ENCODE results near the gene PCYOX1L. TPM values are rescaled to one million over a fixed set of nuclear protein-coding genes. Genes with fewer than 3 reads are reported as not detected.

PCYOX1L gene
- total and polyA plus RNA-seq, 2 donors, result 7.8 to 8.1 TPM

DNA sequence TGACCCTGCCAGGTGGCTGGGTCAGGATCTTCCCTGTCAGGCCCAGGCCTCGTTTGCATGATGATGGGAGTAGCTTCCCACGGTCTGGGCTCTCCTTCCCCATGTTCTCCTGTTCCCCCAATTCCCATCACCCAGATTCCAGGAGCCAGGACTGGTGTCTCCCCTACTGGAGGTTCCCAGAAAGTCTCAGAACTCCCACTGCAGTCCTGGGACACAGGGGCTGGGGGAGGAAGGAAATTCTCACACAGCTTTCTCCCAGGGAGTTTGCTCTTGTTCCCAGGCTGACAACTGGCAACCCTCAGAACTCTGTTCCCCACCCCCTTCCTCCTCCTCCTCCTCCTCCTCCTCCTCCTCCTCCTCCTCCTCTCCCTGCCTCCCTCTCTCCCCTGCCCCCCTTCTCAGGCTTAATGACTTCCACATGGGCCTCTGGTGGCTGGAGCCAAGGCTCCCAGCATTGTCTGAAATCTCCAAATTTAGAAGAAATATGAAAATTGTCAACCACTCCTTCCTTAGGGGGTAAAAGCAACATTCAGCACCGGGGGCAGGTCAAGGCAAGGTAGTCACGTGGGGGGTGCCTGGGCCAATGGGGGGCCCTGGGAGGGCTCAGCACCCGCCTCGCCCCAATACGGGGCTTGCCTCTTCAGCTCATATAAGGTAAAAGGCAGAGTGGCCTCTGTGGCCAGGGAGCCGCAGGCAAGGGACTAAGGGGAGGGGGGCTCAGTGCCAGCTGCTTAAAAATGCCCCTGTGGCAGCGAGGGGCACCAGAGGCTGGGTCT lies 48.5 kb downstream of the PCYOX1L start:
- WGBS, result 28% methylated on average over 9 of the region's 9 CpGs
- no peak for DNase-seq (ENCODE audit: extremely low spot score)
- H3K36me3 ChIP-seq (ENCODE audit: insufficient read depth), result no peaks in the 10 kb centered on the region

DNA sequence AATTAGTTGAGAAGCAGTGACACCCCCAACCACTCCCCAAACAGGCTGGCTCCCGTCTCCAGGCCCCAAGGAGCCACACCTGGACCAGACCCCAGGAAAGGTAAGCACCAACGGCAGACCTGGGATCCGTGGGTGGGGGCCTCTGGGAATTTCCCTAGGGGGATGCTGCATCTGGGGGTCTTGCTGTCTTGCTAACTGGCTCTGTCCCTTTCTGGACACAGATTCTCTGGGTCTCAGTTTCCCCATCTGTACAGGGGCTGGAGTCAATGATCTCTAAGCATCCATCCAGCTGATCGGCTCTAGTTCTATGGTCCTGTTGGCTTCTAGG lies 49.1 kb downstream of the PCYOX1L start:
- Histone ChIP-seq H3K4me1 (ENCODE audit: insufficient read depth) (no peaks in the 10 kb centered on the region), H3K4me3 (ENCODE audit: low read depth, low read length) (peak overlapping the region; percentile 63), H3K36me3 (ENCODE audit: insufficient read depth) (no peaks in the 10 kb centered on the region), H3K27ac (ENCODE audit: low read depth) (peak overlapping the region; percentile 88)
- no peak for DNase-seq (ENCODE audit: extremely low spot score)
- 20% methylated on average over 4 of the region's 4 CpGs for WGBS

More for the DNA sequence above, 48.5 kb downstream of the PCYOX1L start:
- peak overlapping the region; percentile 63 for H3K4me3 ChIP-seq (ENCODE audit: low read depth, low read length)
- H3K27ac ChIP-seq (ENCODE audit: low read depth), result peak overlapping the region; percentile 88
- H3K4me1 ChIP-seq (ENCODE audit: insufficient read depth), result no peaks in the 10 kb centered on the region

DNA sequence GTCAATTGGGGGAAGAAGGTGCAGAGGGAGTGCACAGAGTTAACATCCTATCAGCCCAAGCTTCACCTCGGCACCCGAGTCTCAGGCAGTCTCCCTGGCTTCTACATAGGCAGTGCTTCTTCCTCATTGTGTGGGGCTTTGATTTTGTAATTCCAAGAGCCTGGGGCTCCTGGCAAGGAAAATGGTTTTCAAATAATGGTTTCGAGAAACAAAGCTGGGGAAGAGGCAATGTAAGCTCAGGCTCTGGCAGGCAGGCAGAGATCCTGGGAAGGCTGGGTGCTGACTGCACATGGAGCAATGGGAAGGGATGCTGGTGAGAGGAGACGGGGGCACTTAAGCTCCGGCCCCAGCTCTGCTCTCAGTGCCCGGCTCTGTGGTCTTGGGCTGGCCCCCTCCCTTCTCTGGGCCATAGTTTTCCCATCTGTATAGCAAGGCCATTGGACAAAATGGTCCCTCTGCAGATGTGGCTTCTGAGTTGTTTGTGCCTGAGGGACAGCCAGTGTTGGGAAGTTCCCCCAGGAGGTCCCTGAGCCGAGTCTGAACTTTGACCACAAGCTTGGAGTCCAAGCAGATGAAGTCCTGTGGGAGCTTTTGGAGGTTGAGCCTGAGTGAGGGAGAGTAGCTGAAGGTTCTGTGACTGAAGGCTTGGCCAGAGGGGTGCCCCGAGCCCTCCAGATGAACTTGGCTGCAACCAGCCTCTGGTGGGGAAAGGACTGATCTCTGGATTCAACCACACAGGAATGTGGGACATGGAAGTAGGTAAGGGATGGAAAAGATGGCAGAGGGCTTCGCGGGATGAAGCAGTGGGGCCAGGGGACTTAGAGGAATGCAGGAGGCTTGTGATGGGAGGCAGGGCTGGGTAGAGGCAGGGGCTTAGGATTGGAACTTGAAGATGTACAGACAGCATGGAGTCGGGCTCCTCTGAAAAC lies 49.7 kb downstream of the PCYOX1L start:
- WGBS, result 26% methylated on average over 11 of the region's 11 CpGs
- Histone ChIP-seq H3K4me3 (ENCODE audit: low read depth, low read length) (peak overlapping the region; percentile 63), H3K36me3 (ENCODE audit: insufficient read depth) (no peaks in the 10 kb centered on the region), H3K4me1 (ENCODE audit: insufficient read depth) (no peaks in the 10 kb centered on the region), H3K27ac (ENCODE audit: low read depth) (peak overlapping the region; percentile 88)
- DNase-seq (ENCODE audit: extremely low spot score), result no peak

DNA sequence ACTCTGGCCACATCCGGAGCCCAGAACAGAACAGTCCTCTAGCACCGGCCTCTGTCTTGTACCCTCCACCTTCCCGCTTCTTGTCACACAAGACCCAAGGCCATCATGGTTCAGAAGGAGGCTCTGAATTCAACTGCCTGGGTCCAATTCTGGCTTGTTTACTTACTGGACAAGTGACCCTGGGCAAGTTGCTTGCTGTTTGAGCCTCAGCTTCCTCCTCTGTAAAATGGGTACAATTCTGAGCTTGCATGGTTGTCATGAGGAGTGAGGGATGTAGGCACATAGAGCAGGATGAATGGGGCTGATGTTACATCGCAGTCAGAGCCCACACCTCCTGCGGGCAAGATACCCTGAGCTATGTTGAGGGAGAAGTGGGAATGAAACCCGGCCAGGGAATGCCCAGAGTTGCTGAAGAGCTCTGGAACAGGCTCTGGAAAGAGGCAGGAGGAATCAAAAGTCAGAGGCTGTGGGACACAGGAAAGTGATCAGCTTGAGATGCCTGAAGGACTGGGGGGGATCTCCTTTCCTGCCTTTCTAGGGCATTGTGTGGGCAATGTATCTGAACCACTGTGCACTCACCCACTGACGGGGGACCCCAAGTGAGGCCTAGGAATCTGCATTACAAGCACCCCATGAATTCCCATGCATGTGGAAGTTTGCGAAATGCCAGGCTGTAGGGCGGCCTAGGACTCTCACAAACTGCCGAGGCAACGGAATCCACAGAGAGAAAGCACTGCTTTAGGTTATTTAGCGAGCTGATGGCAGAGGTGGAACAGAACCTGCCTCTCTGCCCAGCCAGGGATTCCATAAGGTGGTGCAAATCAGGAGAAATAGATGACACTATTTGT lies 50.6 kb downstream of the PCYOX1L start:
- Histone ChIP-seq H3K27ac (ENCODE audit: low read depth) (peak overlapping the region; percentile 88), H3K4me1 (ENCODE audit: insufficient read depth) (no peaks in the 10 kb centered on the region), H3K36me3 (ENCODE audit: insufficient read depth) (no peaks in the 10 kb centered on the region), H3K4me3 (ENCODE audit: low read depth, low read length) (peak overlapping the region; percentile 63)
- WGBS, result 34% methylated on average over 12 of the region's 12 CpGs
- DNase-seq (ENCODE audit: extremely low spot score), result no peak

- WGBS, result 33% methylated on average over 6 of the region's 6 CpGs
- Histone ChIP-seq H3K4me3 (ENCODE audit: low read depth, low read length) (peak overlapping the region; percentile 63), H3K36me3 (ENCODE audit: insufficient read depth) (no peaks in the 10 kb centered on the region), H3K27ac (ENCODE audit: low read depth) (peak overlapping the region; percentile 75), H3K4me1 (ENCODE audit: insufficient read depth) (no peaks in the 10 kb centered on the region)
- no peak for DNase-seq (ENCODE audit: extremely low spot score)
Measured at GRCh38 chr5:149409268-149409948, 51.6 kb downstream of the PCYOX1L start.

- Histone ChIP-seq H3K36me3 (ENCODE audit: insufficient read depth) (no peaks in the 10 kb centered on the region), H3K27ac (ENCODE audit: low read depth) (peak overlapping the region; percentile 75), H3K4me1 (ENCODE audit: insufficient read depth) (no peaks in the 10 kb centered on the region), H3K4me3 (ENCODE audit: low read depth, low read length) (peak overlapping the region; percentile 63)
- 32% methylated on average over 7 of the region's 7 CpGs for WGBS
- no peak for DNase-seq (ENCODE audit: extremely low spot score)
Measured at GRCh38 chr5:149410071-149410470, 52.2 kb downstream of the PCYOX1L start.

DNA sequence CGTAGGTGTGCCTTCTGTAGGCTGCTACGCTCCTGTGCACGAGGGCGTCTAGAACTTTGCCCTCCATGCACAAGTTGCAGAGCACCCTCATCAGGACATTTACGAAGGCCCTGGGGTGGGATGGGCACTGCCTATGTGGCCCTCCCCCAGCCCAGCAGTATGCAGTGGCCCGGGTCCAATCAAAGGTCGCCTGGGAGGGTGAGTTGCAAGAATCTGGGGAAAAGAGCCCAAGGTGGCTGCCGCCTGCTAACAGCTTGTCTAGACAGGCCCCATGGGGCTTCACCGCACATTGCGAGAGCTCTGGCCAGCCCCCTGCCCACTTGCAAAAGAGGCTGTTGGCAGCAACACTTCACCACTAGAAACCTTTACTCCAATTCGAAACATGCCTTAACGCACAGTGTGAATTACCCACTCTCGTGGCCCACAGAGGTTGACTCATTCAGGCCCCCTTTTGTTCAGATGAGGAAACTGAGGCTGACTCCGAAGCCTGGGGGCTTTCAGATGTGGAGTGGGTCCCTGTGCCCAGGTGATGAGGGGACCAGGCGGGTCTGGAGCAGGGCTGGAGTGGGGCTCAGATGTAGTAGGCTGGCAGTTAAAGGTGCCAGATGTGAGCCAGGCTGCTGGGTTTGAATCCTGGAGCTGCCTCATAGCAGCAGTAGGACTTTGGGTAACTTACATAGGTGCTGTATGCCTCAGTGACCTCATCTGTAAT lies 53.0 kb downstream of the PCYOX1L start:
- 35% methylated on average over 15 of the region's 15 CpGs for WGBS
- H3K4me3 ChIP-seq (ENCODE audit: low read depth, low read length), result peak overlapping the region; percentile 63
- no peaks in the 10 kb centered on the region for H3K4me1 ChIP-seq (ENCODE audit: insufficient read depth)
- H3K36me3 ChIP-seq (ENCODE audit: insufficient read depth), result no peaks in the 10 kb centered on the region
- peak overlapping the region; percentile 75 for H3K27ac ChIP-seq (ENCODE audit: low read depth)
- no peak for DNase-seq (ENCODE audit: extremely low spot score)

DNA sequence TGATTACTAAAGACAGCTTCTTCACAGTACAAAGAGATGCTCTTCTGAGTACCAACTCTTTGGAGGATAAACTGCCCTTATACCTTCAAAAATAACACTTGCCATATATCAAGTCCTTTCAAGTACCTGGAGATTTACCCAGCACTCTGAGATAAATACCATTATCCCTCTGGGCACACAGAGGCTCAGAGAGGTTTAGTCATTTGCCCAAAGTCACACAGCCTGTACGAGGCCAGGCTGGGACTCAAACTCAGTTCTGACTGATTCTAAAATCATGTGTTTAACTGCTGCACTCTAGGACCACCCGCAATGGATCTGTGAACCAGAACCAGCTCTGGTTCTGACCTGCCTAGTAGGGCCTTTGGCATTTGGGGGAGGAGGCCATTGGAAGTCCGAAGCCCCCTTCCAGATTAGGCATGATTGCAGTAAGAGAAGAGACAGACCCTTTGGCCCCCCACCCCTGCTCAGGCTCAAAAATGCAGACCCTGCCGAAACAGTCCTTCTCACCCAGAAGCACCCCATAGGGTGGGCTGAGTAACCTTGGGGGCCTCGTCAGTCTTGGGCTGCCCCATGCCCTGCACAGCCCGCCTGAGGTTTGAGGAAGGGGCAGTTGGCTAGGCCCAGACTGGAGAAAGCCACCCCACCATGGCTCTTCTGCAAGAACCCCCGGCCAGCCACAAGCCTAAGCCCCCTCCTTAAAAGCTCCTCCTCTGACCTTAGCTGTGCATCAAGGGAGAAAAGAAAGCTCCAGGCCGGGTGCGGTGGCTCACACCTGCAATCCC lies 54.1 kb downstream of the PCYOX1L start:
- H3K36me3 ChIP-seq (ENCODE audit: insufficient read depth), result no peaks in the 10 kb centered on the region
- no peaks in the 10 kb centered on the region for H3K4me1 ChIP-seq (ENCODE audit: insufficient read depth)
- WGBS, result 38% methylated on average over 9 of the region's 9 CpGs
- H3K27ac ChIP-seq (ENCODE audit: low read depth), result peak overlapping the region; percentile 62
- peak overlapping the region; percentile 63 for H3K4me3 ChIP-seq (ENCODE audit: low read depth, low read length)
- no peak for DNase-seq (ENCODE audit: extremely low spot score)

DNA sequence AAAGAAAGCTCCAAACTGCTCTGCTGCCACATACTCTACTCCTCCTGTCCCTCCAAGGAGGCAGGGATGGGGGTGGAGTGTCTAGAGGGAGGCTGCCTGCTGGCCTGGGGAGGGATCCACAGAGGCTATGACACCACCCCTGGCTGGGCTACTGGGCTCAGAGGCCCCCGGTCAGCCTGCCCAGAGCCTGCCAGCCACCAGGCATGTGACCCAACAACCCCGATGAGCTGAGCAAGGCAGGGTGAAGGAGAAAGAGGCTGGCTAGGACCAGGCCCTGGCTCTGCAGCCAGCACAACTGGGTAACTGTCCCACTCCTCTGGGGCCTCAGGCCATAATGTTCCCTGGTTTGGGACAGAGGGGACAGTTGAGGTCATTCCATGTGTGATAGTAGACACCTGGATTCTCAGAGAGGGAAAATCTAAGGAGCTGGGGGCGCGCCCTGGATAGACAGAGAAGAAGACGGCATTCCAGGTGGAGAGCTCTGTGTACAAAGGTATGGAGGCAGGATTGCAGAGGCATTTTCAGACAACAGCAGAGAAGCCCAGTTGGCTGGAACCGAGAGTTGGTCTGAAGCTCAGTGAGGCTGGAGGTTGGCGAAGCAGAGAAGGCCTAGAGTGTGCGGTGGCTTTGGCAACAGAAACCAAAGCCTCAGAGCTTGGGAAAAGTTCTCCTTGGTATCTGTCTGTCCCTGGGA lies 55.1 kb downstream of the PCYOX1L start:
- WGBS, result 48% methylated on average over 8 of the region's 8 CpGs
- no peaks in the 10 kb centered on the region for H3K4me1 ChIP-seq (ENCODE audit: insufficient read depth)
- H3K4me3 ChIP-seq (ENCODE audit: low read depth, low read length), result peak overlapping the region; percentile 2
- no peak for DNase-seq (ENCODE audit: extremely low spot score)
- H3K27ac ChIP-seq (ENCODE audit: low read depth), result peak overlapping the region; percentile 38
- H3K36me3 ChIP-seq (ENCODE audit: insufficient read depth), result no peaks in the 10 kb centered on the region

- Histone ChIP-seq H3K36me3 (ENCODE audit: insufficient read depth) (no peaks in the 10 kb centered on the region), H3K4me1 (ENCODE audit: insufficient read depth) (no peaks in the 10 kb centered on the region), H3K4me3 (ENCODE audit: low read depth, low read length) (peak overlapping the region; percentile 2), H3K27ac (ENCODE audit: low read depth) (no peak overlapping the region)
- DNase-seq (ENCODE audit: extremely low spot score), result no peak
- WGBS, result 40% methylated on average over 16 of the region's 16 CpGs
Measured at GRCh38 chr5:149413477-149414210, 55.8 kb downstream of the PCYOX1L start.

Measured in urinary bladder (tissue), 4 donors.